HepG2 (cell line): Measurements from ENCODE around the gene MLLT10.

Experiments used
- ATF6 ChIP-seq: sonication (generic); formaldehyde crosslinking; conservative IDR thresholded peaks from 2 replicates; pipeline ENCODE4 v1.4.0; 2020; ENCODE audit warnings: missing genetic modification reagents
- CTCF ChIP-seq: sonication (generic); formaldehyde crosslinking; IDR thresholded peaks from 2 replicates; pipeline ENCODE4 v1.5.0; 2020; ENCODE audit warnings: mild to moderate bottlenecking, missing genetic modification reagents, moderate library complexity
- GFI1 ChIP-seq: sonication (generic); formaldehyde crosslinking; IDR thresholded peaks from 2 replicates; pipeline ENCODE4 v1.5.0; 2020; ENCODE audit warnings: missing genetic modification reagents, mild to moderate bottlenecking, borderline replicate concordance
- GTF3A ChIP-seq: sonication (generic); formaldehyde crosslinking; conservative IDR thresholded peaks from 2 replicates; pipeline ENCODE4 v1.4.0; 2020; ENCODE audit warnings: mild to moderate bottlenecking, missing genetic modification reagents
- HMG20A ChIP-seq: IDR thresholded peaks from 2 replicates; pipeline ENCODE4 v1.6.1; 2016; ENCODE audit warnings: borderline replicate concordance
- NBN ChIP-seq: fragments of 450-650 bp; conservative IDR thresholded peaks from 2 replicates; pipeline ENCODE4 v1.6.1; 2017
- RNF2 ChIP-seq: fragments of 450-650 bp; conservative IDR thresholded peaks from 2 replicates; pipeline ENCODE4 v1.6.1; 2016; ENCODE audit warnings: low read depth
- RNF219 ChIP-seq: sonication (generic); formaldehyde crosslinking; IDR thresholded peaks from 2 replicates; pipeline ENCODE4 v1.5.0; 2020; ENCODE audit warnings: mild to moderate bottlenecking, missing genetic modification reagents
- SATB2 ChIP-seq: sonication (generic); formaldehyde crosslinking; IDR thresholded peaks from 2 replicates; pipeline ENCODE4 v1.5.0; 2020; ENCODE audit warnings: missing genetic modification reagents
- THRA ChIP-seq: sonication (generic); formaldehyde crosslinking; IDR thresholded peaks from 2 replicates; pipeline ENCODE4 v1.4.0; 2020; ENCODE audit warnings: missing genetic modification reagents, borderline replicate concordance
- TRIM24 ChIP-seq: sonication (generic); formaldehyde crosslinking; IDR thresholded peaks from 2 replicates; pipeline ENCODE4 v1.8.0; 2022; ENCODE audit warnings: mild to moderate bottlenecking, missing genetic modification reagents
- ZNF138 ChIP-seq: sonication (generic); formaldehyde crosslinking; IDR thresholded peaks from 2 replicates; pipeline ENCODE4 v1.5.0; 2020; ENCODE audit warnings: mild to moderate bottlenecking, low read depth, missing genetic modification reagents
- ZNF232 ChIP-seq: sonication (generic); formaldehyde crosslinking; IDR thresholded peaks from 2 replicates; pipeline ENCODE4 v1.4.0; 2020; ENCODE audit warnings: missing genetic modification reagents, borderline replicate concordance
- ZNF589 ChIP-seq: sonication (generic); formaldehyde crosslinking; conservative IDR thresholded peaks from 2 replicates; pipeline ENCODE4 v1.8.0; 2022; ENCODE audit warnings: mild to moderate bottlenecking, moderate library complexity, missing genetic modification reagents

- TF ChIP-seq GTF3A (CRISPR knock-in tag) (no peak), ATF6 (CRISPR knock-in tag) (no peak), HMG20A (CRISPR knock-in tag) (no peak), ZNF138 (CRISPR knock-in tag) (no peak), THRA (no peak), SATB2 (CRISPR knock-in tag) (no peak), TRIM24 (CRISPR knock-in tag) (no peak), ZNF232 (CRISPR knock-in tag) (no peak), RNF219 (CRISPR knock-in tag) (no peak), ZNF589 (CRISPR knock-in tag) (no peak), RNF2 (no peak), CTCF (CRISPR knock-in tag) (no peak), GFI1 (CRISPR knock-in tag) (no peak), NBN (no peak)
Observed at GRCh38 chr10:21758239-21758638, 224.2 kb downstream of the MLLT10 start.
